T follicular helper cell (primary cell): ENCODE data around the gene HIBCH.
"Not testable (repeated sequence)": the region's sequence is repeated elsewhere in the genome, so short reads cannot be mapped to it uniquely, and the experiment has no call there.

Experiments used
- DNase-seq: peaks from one replicate; pipeline ENCODE4 v3.0.0-alpha.2; 2020; ENCODE audit warnings: low read depth

Gene HIBCH

DNA sequence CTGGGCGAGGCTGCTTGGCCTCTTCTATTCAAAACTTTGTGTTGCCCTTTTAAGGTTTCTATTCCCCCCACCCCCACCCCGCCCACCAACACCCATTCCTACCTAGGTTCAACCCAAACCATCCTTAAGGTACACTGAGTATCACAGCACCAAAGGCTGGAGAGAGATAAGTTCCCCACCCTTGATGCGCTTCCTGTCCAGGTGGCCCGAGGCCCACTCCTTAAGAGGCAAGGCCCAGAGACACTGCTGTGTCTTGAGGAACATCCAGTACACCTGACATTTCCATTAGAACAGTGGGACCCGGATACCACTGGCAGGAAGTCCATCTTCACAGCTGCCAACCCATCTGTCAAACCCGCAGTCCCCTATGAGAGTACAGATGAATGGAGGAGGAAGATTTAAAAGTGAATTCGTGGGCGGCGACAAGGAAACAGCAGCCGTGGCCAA, 23.5 kb upstream of the HIBCH start:
- no peak for DNase-seq

DNA sequence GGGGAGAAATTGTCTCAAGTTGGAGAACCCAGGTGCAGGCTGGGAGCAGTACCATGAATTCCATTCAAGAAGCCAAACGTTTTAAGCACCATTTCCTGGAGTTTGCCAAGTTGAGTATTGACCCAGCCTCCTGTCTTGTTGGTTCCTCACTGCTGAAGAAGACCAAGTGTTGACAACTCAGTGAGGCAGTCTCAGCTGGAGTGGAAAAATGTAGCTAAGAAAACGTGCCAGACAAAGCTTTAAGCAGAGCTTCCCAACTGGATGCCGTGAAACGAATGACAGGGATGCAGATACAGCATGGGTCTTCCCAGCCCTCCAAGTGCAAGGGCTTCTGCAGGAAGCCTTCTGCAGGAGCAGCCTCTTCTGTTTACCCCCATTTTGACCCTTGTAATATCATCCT, 23.0 kb upstream of the HIBCH start:
- DNase-seq, result no peak

GRCh38 chr2:190340369-190340768, 20.7 kb upstream of the HIBCH start:
- no peak for DNase-seq

GRCh38 chr2:190339394-190339793, 19.8 kb upstream of the HIBCH start:
- no peak for DNase-seq

GRCh38 chr2:190338453-190338852, 18.8 kb upstream of the HIBCH start:
- DNase-seq, result no peak

DNA sequence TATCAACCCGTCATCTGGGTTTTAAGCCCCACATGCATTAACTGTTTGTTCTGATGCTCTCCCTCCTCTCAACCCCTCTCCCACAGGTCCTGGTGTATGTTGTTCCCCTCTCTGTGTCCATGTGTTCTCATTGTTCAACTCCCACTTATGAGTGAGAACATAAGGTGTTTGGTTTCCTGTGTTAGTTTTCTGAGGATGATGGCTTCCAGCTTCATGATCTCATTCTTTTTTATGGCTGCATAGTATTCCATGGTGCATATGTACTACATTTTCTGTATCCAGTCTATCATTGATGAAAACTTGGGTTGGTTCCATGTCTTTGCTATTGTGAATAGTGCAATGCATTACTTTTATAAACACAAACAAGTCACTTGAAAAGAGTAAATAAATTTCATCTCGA, 16.8 kb upstream of the HIBCH start:
- no peak for DNase-seq

GRCh38 chr2:190335584-190335983, 16.0 kb upstream of the HIBCH start:
- DNase-seq, result not testable (repeated sequence)

GRCh38 chr2:190335225-190335559, 15.6 kb upstream of the HIBCH start:
- no peak for DNase-seq

- DNase-seq, result no peak
These were observed 15.0 kb upstream of the HIBCH start for GRCh38 chr2:190334479-190335224.

- DNase-seq, result no peak
These were observed 14.3 kb upstream of the HIBCH start for GRCh38 chr2:190333928-190334327.

DNA sequence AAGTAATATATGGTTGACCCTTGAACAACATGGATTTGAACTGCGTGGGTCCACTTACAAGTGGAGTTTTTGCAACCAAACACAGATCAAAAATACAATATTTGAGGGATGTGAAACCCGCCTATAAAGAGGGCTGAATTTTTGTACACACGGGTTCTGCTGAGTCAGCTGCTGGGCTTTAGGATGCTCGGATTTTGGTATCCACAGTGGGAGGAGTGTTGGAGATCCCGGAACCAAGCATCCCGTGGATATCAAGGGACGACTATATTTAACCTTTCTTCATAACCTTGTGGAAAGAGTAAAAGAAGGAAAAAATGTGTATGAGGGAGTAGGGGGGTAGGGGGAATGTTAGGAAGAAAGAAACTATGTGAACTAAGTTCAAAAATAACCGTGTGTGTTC, 13.8 kb upstream of the HIBCH start:
- no peak for DNase-seq

GRCh38 chr2:190328573-190329147, 9.0 kb upstream of the HIBCH start:
- no peak for DNase-seq

DNA sequence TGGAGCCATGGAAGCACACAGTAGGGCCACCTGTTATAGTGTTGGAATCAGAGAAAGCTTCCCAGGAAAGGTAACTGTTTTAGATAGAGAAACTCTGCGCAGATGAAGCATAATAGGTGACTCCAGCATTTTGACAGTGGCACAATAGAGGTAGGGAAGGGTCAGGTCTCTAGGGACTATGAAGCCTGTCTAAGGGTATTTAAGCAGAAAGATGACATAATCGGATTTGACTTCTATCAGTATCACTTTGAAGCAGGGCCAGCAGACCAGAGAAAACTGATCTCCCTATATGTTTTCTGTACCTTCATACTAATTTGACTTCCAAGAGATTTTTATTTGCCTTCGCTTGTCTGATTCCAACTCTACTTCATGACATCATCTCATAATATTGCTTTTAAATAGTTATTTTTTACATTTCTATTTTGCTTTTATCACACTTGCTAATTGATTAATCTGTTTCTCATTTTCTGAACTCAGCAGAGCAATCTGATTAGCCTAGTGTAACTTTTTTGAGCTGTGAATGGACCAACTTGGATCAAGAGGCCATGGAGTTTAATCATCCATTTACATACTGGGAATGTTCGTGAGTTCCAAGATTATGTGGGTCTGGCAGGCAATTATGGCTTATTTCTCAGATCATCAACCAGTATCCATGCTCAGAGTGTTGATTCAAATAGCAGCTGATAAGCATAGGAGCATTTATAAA, 8.4 kb upstream of the HIBCH start:
- no peak for DNase-seq

DNA sequence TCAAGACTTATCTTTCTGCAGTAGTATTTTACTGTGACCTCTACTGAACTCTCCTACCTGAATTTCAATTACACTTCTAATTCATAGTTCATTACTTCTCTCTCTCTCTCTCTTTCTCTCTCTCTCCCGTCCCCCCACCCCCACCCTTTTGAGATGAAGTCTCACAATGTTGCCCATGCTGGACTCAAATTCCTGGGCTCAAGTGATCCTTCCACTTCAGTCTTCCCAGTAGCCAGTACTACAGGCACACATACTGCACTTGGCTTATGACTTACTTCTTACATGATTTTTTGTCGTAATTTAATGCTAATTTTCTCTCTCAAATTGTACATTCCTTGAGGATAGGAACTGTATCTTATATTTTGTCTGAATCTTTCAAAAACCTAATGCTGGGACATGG, 6.0 kb upstream of the HIBCH start:
- no peak for DNase-seq

GRCh38 chr2:190323406-190323805, 3.8 kb upstream of the HIBCH start:
- no peak for DNase-seq

DNA sequence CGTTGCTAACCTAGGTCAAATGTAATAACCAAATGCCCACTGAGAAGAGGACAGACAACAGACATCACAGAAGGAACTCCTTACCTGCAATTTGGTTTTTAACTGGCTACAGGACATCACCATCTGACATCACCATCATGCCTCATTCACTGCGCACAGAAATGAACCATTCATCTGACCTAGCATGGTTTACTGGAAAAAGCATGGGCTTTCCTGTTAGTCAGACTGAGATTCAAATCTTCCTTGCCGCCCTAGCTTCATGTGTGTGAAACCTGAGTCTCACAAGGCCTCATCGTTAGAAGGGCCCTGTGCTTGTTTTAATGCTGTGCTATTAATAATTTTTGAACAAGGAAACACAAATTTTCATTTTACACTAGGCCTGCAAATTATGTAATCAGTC, 1.1 kb upstream of the HIBCH start:
- no peak for DNase-seq

DNA sequence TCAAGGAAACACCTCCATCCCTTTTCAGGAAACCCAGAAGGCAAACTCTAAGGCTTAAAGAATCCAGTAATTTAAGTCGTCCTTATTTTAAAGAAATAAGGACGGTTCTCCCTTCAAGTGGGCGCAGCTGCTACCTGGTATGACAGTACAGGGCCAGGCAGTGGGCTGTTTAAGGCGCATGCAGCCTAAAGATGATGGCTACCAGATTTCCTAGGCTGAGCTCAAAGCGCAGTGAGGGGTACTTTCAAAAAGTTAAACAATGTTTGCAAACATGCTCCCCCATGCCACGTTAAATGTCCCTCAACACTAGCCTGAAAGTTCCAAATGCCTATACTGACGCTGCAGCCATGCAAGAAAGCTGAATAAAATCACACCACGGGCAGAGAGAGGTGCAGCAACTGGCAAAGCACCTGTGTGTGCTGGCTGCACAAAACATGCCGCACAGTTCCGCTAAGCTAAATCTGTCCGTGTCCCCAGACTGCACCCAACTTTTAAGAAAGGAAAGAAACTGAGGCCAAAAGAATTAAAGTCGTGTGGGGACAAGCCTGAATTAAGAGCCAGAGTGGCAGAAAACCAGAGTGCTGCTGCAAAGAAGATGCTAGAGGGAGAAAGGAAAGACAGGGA, 583 bp downstream of the HIBCH start:
- DNase-seq, result no peak

DNA sequence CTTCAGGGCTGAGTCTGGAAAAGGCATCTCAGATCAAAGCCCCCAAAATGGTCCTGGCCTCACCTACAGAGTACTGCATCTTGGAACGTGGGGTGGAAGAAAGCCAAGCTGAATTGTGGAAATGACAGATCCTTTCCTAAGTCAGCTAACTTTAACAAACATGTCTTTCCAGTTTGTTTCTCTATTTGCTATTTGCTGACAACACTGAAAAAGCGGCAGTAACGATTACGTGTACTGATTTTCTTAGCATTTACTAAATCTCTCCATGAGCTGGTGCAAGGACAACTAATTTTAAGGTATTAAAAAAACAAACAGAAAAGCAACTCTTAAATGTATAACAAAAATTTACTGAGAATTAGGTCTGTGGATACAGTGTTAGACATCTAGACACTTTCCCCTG, 1.1 kb downstream of the HIBCH start:
- DNase-seq, result no peak

DNA sequence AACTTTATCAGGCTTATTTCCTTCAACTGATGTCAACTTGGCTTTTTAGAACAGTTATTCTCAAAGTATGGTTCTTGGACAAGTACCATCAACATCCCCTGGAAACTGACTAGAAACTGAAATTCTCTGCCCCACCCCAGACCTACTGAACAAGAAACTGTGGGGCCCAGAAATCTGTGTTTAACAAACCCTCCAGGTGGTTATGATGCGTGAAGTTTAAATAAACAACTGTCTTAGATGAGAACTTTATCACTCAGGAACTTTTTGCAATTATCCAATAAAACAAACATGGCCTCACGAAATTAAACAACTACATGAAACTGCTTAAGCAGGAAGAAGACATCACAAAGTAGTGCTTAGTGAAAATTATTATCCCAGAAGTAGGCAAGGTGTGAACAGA, 4.4 kb downstream of the HIBCH start:
- DNase-seq, result no peak

- no peak for DNase-seq
These were observed 5.7 kb downstream of the HIBCH start for GRCh38 chr2:190313880-190314279.

GRCh38 chr2:190312635-190313025, 7.0 kb downstream of the HIBCH start:
- not testable (repeated sequence) for DNase-seq

DNA sequence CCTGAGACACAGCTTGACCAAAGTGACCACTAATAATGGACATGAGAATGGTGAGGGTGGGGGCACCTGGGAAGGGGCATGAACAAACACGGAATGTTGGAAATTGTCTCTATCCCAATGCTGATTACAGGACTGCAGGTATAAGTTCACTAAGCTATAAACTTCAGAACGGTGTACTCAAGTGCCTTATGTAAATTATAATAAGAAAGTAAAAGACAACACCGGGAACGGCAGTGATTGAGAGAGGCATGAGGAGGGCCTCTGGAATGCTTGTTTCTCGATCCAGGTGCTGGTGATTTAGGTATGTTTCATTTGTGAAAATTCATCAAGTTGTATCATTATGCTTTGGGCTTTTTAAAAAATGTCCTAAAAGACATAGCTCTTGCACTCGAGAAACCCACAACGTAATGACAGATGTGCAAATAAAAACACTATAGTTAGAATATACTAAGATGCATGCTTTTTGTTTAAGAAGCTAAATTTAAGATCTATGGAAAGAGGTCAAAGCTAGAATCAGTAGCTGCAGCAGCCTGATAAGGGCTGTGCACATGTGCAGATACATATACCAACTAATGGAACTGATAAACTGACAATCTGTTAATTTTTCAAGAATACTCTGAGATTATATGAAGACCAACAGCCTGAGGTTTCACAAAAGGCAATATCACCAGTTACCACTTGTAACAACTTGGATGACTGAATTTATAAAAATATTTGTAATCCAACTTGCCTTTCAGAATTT, 7.6 kb downstream of the HIBCH start:
- DNase-seq, result no peak
